ENCODE measurements around the gene ZNF469.

DNA sequence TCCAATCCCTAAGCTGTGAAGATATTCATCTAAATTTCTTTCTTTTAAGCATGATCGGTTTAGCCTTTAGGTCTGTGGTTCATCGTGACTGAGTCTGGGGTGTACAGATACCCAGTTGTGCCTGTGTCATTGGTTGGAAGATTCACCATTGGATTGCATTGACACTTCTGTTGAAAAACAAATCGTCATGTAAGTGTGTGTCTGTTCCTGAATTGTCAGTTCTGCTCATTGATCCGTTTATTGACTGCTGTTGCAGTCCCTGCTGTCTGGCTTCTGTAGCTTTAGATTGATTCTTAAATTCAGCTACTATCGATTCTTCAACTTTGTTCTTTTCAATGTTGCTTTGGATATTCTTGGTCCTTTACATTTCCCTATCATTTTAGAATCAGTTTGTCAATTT, 21.0 kb upstream of the ZNF469 start:
- TF ChIP-seq CTCF (IDR thresholded peaks at IDR 0.05) (no peak), POLR2A (IDR thresholded peaks at IDR 0.05) (no peak), EP300 (IDR thresholded peaks at IDR 0.05) (no peak)
